ENCODE data around the gene TEF.
"Not testable (repeated sequence)": the region's sequence is repeated elsewhere in the genome, so short reads cannot be mapped to it uniquely, and the experiment has no call there.

TEF gene

GRCh38 chr22:41382610-41383009, 868 bp downstream of the TEF start:
- DNase-seq (ENCODE audit: low read depth), result no peak

DNA sequence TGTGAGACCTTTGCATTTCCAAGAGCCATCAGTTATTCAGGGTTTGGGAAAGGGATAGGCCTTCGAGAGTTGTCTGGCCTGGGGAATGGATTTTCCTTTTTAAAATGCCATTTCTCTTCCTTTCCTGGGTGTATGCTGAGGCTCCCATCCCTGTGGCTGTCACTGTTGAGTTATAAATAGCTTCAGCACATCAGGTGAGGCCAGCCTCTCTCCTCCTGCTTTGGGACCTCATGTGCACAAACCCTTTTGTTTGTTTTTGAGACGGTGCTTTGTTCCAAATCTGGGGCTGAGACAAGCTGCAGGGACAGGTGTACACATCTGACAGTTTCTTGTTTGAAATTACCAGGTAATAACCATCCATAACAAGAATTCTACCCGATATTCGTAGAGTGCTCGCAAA, 1.3 kb downstream of the TEF start:
- DNase-seq (ENCODE audit: low read depth), result no peak

DNA sequence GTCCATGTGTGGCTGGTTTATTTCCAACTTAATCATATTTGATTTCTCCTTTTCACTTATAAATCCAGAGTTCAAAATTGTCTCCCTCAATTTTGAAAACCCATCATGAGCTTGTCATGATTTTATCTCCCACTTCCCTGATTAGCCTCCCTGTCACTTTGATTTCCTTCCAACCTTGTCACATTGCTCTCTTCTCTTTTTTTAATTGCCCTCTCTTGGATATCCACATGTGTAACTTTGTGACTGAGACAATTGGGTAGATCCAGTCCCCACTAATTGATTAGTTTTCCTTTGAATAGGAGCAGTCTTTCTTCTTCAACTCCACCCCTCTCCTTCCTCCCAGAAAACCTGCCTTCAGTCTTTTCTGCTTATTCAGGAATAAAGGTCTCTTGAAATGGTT, 2.4 kb downstream of the TEF start:
- no peak for DNase-seq (ENCODE audit: low read depth)

DNA sequence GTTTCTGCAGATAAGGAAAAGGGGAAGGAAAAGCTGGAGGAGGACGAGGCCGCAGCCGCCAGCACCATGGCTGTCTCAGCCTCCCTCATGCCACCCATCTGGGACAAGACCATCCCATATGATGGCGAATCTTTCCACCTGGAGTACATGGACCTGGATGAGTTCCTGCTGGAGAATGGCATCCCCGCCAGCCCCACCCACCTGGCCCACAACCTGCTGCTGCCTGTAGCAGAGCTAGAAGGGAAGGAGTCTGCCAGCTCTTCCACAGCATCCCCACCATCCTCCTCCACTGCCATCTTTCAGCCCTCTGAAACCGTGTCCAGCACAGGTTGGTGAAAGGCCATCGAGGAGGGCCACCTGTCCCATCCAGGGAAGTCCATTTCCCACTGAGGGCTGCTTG, 5.6 kb downstream of the TEF start:
- DNase-seq (ENCODE audit: low read depth), result no peak

GRCh38 chr22:41394012-41394356, 12.2 kb downstream of the TEF start:
- no peak for DNase-seq (ENCODE audit: low read depth)

- no peak for DNase-seq (ENCODE audit: low read depth)
Measured at GRCh38 chr22:41395531-41396240, 13.9 kb downstream of the TEF start.

DNA sequence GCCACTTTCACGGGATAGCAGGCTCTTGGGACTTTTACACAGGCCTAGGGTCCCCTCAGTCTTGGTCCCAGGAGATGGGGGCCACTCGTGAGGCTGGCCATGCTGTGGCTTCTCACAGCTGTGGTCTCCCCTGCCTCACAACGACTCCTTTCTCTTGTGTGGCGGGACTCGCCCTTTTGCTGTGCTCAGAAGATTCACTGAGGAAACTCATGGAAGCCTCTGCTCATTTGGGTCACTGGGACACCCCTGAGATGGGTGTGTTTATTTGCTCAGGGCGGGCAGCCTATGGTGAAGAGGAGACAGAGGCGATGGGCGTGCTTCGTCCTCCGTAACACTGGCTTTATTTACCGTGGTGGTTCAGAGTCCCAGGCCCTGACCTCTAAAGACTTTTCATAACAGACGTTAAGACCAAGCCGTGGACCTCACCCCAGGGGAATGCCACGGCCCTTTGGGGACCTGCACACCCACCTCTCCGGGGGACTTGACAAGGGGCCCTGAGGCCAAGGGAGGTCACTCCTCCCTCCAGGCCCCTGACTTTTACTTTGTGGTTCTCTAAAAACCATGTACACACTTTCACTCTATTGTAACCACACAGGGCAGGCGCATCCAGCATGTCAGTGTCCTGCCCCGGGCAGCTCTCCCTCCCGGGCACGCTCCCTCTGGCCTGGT, 15.5 kb downstream of the TEF start:
- no peak for DNase-seq (ENCODE audit: low read depth)

GRCh38 chr22:41398921-41399320, 17.2 kb downstream of the TEF start:
- no peak for DNase-seq (ENCODE audit: low read depth)

DNA sequence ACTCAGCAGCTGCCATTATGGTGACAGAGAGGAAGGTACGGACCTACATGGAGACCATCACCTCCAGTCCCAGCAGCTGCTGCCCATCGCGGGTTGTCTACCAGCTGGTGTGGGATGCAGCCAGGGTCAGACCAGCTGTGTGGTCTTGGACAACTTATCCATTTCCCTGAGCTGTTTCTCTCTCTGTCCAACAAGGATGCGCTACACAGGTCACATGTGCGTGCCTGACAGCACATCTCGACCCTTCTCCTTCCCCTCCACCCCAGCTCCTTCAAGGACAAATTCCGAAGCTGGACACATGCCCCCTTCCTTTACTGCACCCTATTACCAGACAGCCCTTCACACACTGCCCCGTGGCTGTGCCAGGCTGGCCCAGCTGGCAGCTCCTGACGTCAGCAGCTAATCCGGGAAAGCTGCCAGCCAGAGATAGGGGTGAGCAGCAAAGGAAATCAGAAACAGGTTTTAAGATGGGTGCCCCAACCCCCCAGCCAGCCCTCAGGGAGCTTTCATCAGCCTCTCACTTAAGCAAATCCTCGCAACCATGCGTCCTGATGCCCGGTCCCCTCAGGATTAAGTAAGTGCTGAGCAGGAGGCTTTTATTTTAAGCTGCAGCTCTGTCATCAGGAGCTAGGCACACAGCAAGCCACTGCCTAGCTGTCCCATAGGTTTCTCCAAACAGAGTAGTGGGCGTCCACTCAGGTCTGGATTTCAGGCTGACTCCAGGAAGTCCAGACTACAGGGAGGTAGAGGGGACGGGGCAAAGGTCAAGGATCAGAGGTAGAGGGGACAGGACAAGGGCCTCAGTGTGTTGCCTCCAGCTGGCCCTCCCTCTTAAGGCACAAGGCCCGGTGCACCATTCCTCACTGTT, 20.3 kb downstream of the TEF start:
- peak; percentile 37 for DNase-seq (ENCODE audit: low read depth)

GRCh38 chr22:41402851-41403250, 21.1 kb downstream of the TEF start:
- DNase-seq (ENCODE audit: low read depth), result not testable (repeated sequence)

DNA sequence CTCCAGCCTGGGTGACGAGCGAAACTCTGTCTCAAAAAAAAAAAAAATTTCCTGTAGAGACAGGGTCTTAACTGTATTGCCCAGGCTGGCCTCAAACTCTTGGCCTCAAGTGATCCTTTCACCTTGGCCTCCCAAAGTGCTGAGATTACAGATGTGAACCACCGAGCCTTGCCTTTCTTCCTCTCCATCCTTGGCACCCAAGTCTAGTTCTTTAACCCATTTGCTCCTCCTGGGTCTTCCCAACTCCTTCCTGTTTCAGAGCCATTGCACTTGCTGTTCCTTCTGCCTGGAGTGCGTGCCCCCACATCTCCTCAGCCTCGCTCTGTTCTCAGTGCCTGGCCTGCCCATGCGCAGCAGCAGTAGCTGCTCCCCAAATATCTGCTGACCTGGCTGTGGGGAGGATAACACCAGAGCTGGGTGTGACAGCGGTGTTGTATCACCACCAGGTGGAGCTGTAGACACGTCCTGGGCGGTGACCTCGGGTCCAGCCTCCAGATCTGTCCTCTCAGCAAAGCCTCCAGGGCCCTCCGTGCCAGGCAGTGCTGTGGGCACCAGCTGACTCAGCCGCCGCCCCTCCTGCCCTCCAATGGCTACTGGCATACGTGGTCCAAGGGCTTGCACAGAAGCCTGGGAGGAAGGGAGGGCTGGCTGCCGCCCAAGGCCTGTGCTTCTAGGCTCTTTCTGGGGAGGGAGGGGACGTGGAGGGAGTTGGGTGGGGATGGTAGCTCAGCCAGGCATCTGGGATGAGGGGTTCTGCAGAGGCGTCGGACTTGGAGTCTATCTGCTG, 22.0 kb downstream of the TEF start:
- DNase-seq (ENCODE audit: low read depth), result peak; percentile 91

DNA sequence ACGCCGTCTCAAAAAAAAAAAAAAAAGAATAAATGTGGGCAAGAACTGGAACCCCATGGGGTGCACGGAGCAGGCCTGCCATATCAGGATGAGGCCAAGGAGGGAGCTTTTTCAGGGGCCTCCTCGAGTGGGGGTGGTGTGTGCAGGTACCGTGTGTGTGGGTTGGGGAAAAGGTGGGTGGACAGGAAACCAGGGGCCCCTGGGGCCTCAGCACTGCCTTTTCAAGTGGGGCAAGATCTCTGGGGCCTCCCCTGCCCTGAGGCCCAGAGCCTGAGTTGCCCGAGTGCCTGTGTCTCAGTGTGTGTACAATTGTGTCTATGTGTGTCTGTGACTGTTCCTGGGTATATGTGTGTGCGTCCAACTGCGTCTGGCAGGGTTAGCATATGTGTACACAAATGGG, 23.8 kb downstream of the TEF start:
- no peak for DNase-seq (ENCODE audit: low read depth)

- DNase-seq (ENCODE audit: low read depth), result no peak
Measured at GRCh38 chr22:41406410-41406809, 24.7 kb downstream of the TEF start.

GRCh38 chr22:41407433-41407832, 25.7 kb downstream of the TEF start:
- no peak for DNase-seq (ENCODE audit: low read depth)

- no peak for DNase-seq (ENCODE audit: low read depth)
Measured at GRCh38 chr22:41408665-41409064, 26.9 kb downstream of the TEF start.

DNA sequence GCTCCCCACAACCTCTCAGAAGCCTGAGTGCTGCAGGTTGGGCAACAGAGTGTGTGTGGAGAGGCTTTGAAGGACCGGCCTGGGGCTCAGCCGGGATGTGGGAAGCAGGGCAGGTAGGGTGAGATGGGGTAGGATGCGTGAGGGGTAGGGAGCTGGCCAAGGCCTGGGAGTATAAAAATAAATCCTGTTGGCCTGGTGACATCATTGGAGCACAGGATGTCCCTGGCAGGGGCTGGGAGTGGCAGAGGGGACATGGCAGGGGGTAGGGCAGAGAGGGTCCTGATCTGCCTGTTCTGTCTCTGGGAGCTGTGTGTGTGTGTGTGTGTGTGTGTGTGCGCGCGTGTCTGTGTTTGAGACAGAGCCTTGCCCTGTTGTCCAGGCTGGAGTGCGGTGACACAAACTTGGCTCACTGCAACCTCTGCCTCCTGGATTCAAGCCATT, 28.6 kb downstream of the TEF start:
- DNase-seq (ENCODE audit: low read depth), result no peak

DNA sequence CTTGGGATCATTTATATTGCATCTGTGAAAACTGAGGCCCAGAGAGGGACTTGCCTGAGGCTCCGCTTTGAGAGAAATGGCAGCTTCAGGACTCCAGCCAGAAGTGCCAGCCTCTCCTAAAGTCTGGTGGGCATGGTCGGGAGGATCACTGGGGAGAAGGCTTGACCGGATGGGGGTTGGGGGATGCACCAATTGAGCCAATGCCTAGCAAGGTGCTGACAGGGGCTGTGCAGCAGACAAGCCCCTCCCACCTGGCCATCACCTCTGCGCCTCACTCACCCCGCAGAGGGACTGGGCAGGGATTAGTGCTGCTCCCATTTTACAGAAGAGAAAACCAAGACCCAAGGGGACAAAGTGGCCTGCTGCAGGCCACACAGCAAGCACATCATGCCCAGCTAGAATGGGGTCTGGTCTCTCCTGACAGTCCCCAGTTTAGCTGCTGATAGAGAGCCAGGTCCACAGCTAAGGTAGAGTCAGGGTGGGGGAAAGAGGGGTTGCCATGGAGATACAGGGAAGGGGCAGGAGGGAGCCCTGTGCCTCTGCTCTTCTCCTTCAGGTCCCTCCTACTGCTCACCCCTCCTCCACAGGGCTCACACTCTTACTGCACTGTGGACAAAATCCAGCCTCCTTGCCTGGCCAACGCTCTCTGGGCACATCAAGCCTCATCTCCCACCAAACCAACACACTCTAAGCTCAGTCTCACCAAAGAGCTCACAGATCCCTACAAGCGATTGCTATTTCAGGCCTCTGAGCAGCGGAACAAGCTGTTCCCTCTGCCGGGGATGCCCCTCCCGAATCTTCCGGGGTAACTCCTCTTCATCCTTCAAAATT, 29.5 kb downstream of the TEF start:
- no peak for DNase-seq (ENCODE audit: low read depth)

GRCh38 chr22:41415554-41415953, 33.8 kb downstream of the TEF start:
- DNase-seq (ENCODE audit: low read depth), result no peak

DNA sequence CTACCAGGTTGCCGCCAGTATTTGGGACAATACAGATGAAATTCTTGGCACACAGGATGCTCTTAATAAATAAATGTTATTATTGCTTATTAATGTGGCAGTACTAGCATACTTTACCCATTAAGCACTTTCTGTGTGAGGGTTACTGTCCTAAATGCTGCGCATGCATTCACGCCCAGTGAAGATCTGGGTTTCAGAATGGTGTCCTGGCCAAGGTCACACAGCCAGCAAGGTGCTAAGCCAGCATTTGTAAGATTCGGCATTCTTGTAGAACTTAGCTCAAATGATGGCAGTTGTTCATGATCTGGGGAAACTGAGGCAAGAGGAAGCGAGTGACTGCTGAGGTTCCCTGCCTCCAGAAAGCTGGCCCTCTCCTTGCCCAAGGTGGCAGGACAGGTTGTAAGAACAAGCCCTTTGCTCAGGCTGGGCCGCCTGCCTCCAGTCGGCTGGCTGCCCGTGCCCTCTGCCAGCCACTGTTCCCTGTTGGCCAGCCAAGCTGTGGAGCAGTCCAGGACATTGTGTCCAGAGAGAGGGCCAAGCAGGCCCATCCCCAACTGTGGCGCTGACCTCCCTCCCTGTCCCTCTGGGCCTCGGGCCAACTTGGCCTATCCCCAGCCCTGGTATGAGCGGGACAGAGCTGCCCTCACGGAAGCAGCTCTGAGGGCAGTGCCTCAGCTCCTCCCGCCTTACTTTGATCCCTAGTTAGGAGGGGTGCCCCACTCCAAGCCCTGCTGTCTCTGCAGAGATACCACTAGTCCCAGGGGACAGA, 36.1 kb downstream of the TEF start:
- DNase-seq (ENCODE audit: low read depth), result no peak

DNA sequence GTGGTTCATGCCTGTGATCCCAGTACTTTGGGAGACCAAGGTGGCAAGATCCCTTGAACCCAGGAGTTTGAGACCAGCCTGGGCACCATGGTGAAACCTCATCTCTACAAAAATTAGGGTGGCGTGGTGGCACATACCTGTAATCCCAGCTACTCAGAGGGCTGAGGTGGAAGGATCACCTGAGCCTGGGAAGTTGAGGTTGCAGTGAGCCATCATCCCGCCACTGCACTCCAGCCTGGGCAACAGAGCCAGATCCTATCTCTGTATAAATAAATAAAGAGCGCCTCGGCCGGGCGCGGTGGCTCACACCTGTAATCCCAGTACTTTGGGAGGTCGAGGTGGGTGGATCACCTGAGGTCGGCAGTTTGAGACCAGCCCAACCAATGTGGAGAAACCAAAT, 37.0 kb downstream of the TEF start:
- DNase-seq (ENCODE audit: low read depth), result no peak

All from ELR (cell line).